Heart left ventricle (tissue), 16 donors: ENCODE results near the gene SBSN. TPM values are rescaled to one million over a fixed set of nuclear protein-coding genes. Genes with fewer than 3 reads are reported as not detected.
A peak's percentile ranks its signal among the peaks of the same experiment; 100 is the strongest.

ENCODE experiments used
- ATAC-seq, 4 donors: fragments of 200-7000 bp; cut with Tn5 transposase; one replicate each; pipeline ENCODE4 v1.9.1; 2020 to 2022; ENCODE audit warnings: moderate library complexity in 4 of 4, mild to moderate bottlenecking in 3 of 4, moderate number of reproducible peaks in 1 of 4
- DNase-seq, 5 donors: peaks; one replicate each; pipeline ENCODE4 v3.0.0-alpha.2; 2020
- H3K27ac ChIP-seq, 12 donors: fragments of 200-600 bp; sonication (generic) in 4 of 12; one replicate each; pipeline versions ENCODE4 v1.5.0 to v1.8.0; 2016 to 2022; ENCODE audit warnings: mild to moderate bottlenecking in 2 of 12
- H3K27me3 ChIP-seq, 9 donors: fragments of 200-600 bp; sonication (generic) in 2 of 9; one replicate each; pipeline versions ENCODE4 v1.5.1 to v1.8.0; 2016 to 2022; ENCODE audit warnings: mild to moderate bottlenecking in 3 of 9
- H3K36me3 ChIP-seq, 9 donors: fragments of 200-600 bp; sonication (generic) in 2 of 9; one replicate each; pipeline versions ENCODE4 v1.5.0 to v1.8.0; 2018 to 2022; ENCODE audit warnings: mild to moderate bottlenecking in 2 of 9
- H3K4me1 ChIP-seq, 12 donors: fragments of 200-600 bp; sonication (generic) in 4 of 12; one replicate each; pipeline versions ENCODE4 v1.5.0 to v1.8.0; 2016 to 2022; ENCODE audit warnings: mild to moderate bottlenecking in 3 of 12
- H3K4me3 ChIP-seq, 12 donors: fragments of 200-600 bp; sonication (generic) in 4 of 12; one replicate each; pipeline versions ENCODE4 v1.5.0 to v1.8.0; 2017 to 2022; ENCODE audit warnings: mild to moderate bottlenecking in 9 of 12, moderate library complexity in 4 of 12
- H3K9me3 ChIP-seq, 12 donors: fragments of 200-600 bp; sonication (generic) in 4 of 12; one replicate each; pipeline versions ENCODE4 v1.5.0 to v1.8.0; 2016 to 2022; ENCODE audit warnings: mild to moderate bottlenecking in 1 of 12
- POLR2A ChIP-seq, 2 donors: fragments of 450-650 bp; IDR thresholded peaks; one replicate each; pipeline ENCODE4 v1.6.1; 2017; ENCODE audit warnings: antibody characterized with exemption in 2 of 2, mild to moderate bottlenecking in 2 of 2, moderate library complexity in 2 of 2
- WGBS, 4 donors: extraction: QIAGEN DNeasy Blood & Tissue Kit in 2 of 4; methylation state at CpG; one replicate each; pipeline versions ENCODE4 v1.1.5 to v1.1.7; 2013 to 2018; 5-methylcytosine and 5-hydroxymethylcytosine counted together
- intact Hi-C, 10 donors: fragments of 100-400 bp; cut with DNase I; formaldehyde crosslinking; loops; one replicate each; pipeline versions ENCODE4 v1.11.1 to v1.14.2; 2022
- polyA plus RNA-seq, 2 donors: library from polyadenylated mRNA; stranded (reverse); fragments of 200-250 nt; gene quantifications; one replicate each; pipeline ENCODE4 v1.2.3, GENCODE V29; 2013
- total RNA-seq, 9 donors: library from RNA; depleted of rRNA in 2 of 9; stranded (reverse); fragments of >200 nt in 2 of 9; fragmentation: NEBNext Ultra II Directional in 3 of 9; extraction: Animal tissue kit (Norgen Biotek cat#: 25700) in 3 of 9; gene quantifications; one replicate each; pipeline versions ENCODE4 v1.1.0 to v1.2.4, GENCODE V29; 2016 to 2023
- TF ChIP-seq, protein P1 (sequence below), 12 donors: fragments of 200-600 bp; sonication (generic) in 4 of 12; IDR thresholded peaks; one replicate each; pipeline versions ENCODE4 v1.5.0 to v1.8.0; 2018 to 2022; ENCODE audit warnings: antibody characterized with exemption in 12 of 12, mild to moderate bottlenecking in 5 of 12
- donor health status: ischemic (EF 13 %, LVEDD 7.1; RV severe dilation, severe dysfunction).
- donor health status: healthy with polysubstance abuse.
- donor health status: DM: no; HTN: yes; CAD: no.
- donor health status: DM: no; HTN: no; CAD: no.
- donor health status: ischemic (EF 25% LVEDD 6.9; RV normal size, moderate dysfunction).
- donor health status: ischemic (EF 25% LVEDD 5.7; RV mildly dilated, moderate dysfunction).
- donor health status: healthy.
- donor health status: DM: yes; HTN: yes; CAD: no.
- donor health status: ischemic (EF 35%, LVEDD 5.7; RV mildly dilated, moderate dysfunction).
- donor health status: nonischemic (EF 11% LVEDD 7.7; RV severe dilation, severe dysfunction).
- donor health status: DM: yes; HTN: yes; CAD: no.
- donor health status: PGD.
- donor health status: ischemic (EF 29% LVEDD 5.4; RV normal size, mild dysfunction).
- donor health status: nonischemic (EF 23%, LVEDD 6.1; RV moderate dilation, normal function).

The SBSN gene
- total and polyA plus RNA-seq, 11 donors: not detected

GRCh38 chr19:35509018-35509652, 19.0 kb downstream of the SBSN start:
- H3K4me1 ChIP-seq: peaks cover 0 to 19% (median 8%) of the 10 kb centered on the region in 12 donors
- no peak overlapping the region for H3K27ac ChIP-seq
- no peaks in the 10 kb centered on the region for H3K9me3 ChIP-seq
- H3K36me3 ChIP-seq: no peaks in the 10 kb centered on the region
- peaks cover 0 to 42% (median 22%) of the 10 kb centered on the region in 9 donors for H3K27me3 ChIP-seq
- peak overlapping the region in 5 of 12 donors; percentile 46 to 57 (median 51) for H3K4me3 ChIP-seq
- DNase-seq (no peak), ATAC-seq (no peak)
- intact Hi-C loops: no loop called here
- TF ChIP-seq, protein P1, sequence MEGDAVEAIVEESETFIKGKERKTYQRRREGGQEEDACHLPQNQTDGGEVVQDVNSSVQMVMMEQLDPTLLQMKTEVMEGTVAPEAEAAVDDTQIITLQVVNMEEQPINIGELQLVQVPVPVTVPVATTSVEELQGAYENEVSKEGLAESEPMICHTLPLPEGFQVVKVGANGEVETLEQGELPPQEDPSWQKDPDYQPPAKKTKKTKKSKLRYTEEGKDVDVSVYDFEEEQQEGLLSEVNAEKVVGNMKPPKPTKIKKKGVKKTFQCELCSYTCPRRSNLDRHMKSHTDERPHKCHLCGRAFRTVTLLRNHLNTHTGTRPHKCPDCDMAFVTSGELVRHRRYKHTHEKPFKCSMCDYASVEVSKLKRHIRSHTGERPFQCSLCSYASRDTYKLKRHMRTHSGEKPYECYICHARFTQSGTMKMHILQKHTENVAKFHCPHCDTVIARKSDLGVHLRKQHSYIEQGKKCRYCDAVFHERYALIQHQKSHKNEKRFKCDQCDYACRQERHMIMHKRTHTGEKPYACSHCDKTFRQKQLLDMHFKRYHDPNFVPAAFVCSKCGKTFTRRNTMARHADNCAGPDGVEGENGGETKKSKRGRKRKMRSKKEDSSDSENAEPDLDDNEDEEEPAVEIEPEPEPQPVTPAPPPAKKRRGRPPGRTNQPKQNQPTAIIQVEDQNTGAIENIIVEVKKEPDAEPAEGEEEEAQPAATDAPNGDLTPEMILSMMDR (IDR thresholded peaks at IDR 0.05): no peak
- no peak for TF ChIP-seq POLR2A (IDR thresholded peaks at IDR 0.05)
- 28 to 50% (median 32%) methylated on average over 12 of the region's 12 CpGs for WGBS, 4 donors

- no peak for ATAC-seq
- Histone ChIP-seq H3K27me3 (peaks cover 0 to 34% (median 13%) of the 10 kb centered on the region in 9 donors), H3K27ac (no peak overlapping the region), H3K4me3 (no peak overlapping the region), H3K4me1 (peaks cover 0 to 15% (median 8%) of the 10 kb centered on the region in 12 donors), H3K9me3 (no peaks in the 10 kb centered on the region), H3K36me3 (no peaks in the 10 kb centered on the region)
- intact Hi-C loops: no loop called here
- TF ChIP-seq POLR2A (IDR thresholded peaks at IDR 0.05): no peak
- WGBS, 4 donors: 83 to 91% (median 87%) methylated on average over 3 of the region's 3 CpGs
- peak in 1 of 5 donors; percentile 2 for DNase-seq
These were observed 20.0 kb downstream of the SBSN start for GRCh38 chr19:35508129-35508528.

DNA sequence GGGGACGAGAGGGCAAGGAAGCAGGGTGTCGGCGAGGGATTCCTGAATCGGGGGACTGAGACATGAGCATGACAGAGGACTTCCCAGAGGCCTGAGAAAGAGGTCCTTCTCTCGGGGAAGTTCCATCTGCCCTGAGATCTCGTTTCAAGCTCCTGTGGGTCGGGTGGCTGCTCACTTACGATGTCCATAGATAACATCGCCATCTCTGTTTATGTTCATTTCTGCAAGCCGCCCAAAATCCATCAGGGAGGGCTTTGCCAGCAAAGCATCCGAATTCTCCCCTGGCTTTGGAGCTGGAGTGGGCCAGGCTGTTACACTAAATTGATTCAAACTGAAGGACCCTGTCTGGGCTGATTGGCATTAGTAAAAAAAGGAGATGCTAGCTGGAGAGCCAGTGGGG, 20.6 kb downstream of the SBSN start:
- intact Hi-C loops: no loop called here
- ATAC-seq: no peak
- Histone ChIP-seq H3K36me3 (no peaks in the 10 kb centered on the region), H3K27me3 (peaks cover 0 to 34% (median 13%) of the 10 kb centered on the region in 9 donors), H3K4me1 (peaks cover 0 to 15% (median 8%) of the 10 kb centered on the region in 12 donors), H3K4me3 (no peak overlapping the region), H3K9me3 (no peaks in the 10 kb centered on the region), H3K27ac (no peak overlapping the region)
- 75 to 81% (median 78%) methylated on average over 11 of the region's 11 CpGs for WGBS, 4 donors
- no peak for TF ChIP-seq POLR2A (IDR thresholded peaks at IDR 0.05)
- TF ChIP-seq, protein P1 (IDR thresholded peaks at IDR 0.05): no peak
- peak in 1 of 5 donors; percentile 3 for DNase-seq

GRCh38 chr19:35506011-35506410, 22.1 kb downstream of the SBSN start:
- Histone ChIP-seq H3K27ac (no peak overlapping the region), H3K9me3 (no peaks in the 10 kb centered on the region), H3K27me3 (peaks cover 0 to 33% (median 5%) of the 10 kb centered on the region in 9 donors), H3K4me1 (peaks cover 0 to 15% (median 8%) of the 10 kb centered on the region in 12 donors), H3K36me3 (no peaks in the 10 kb centered on the region), H3K4me3 (no peak overlapping the region)
- TF ChIP-seq, protein P1 (IDR thresholded peaks at IDR 0.05): no peak
- no peak for TF ChIP-seq POLR2A (IDR thresholded peaks at IDR 0.05)
- no peak for ATAC-seq
- peak in 1 of 5 donors; percentile 20 for DNase-seq
- WGBS, 4 donors: 83 to 90% (median 88%) methylated on average over 7 of the region's 7 CpGs
- intact Hi-C loops: no loop called here
